Body of pancreas (tissue), 4 donors: ENCODE data around the gene HTR3E. TPM values are rescaled to one million over a fixed set of nuclear protein-coding genes. Genes with fewer than 3 reads are reported as not detected.

ENCODE experiments used
- ATAC-seq: fragments of 150-250 bp; one replicate; pipeline ENCODE4 v1.9.1; 2016
- DNase-seq, 4 donors: peaks; one replicate each; pipeline ENCODE4 v3.0.0-alpha.2; 2019
- H3K27ac ChIP-seq, 4 donors: fragments of 200-600 bp; sonication (generic); 1 replicate in 3 of 4; 2 replicates in 1 of 4; pipeline versions ENCODE4 v1.5.1 to v1.6.1; 2016 to 2019; ENCODE audit warnings: mild to moderate bottlenecking in 1 of 4, mixed read lengths in 1 of 4, moderate library complexity in 1 of 4
- H3K27me3 ChIP-seq, 2 donors: fragments of 200-600 bp; sonication (generic); one replicate each; pipeline ENCODE4 v1.6.0; 2016; ENCODE audit warnings: mild to moderate bottlenecking in 1 of 2
- H3K36me3 ChIP-seq, 2 donors: fragments of 200-600 bp; sonication (generic); replicated peaks in 1 of 2; 2 replicates each; pipeline ENCODE4 v1.5.1; 2016; ENCODE audit warnings: low read depth in 2 of 2; ENCODE audit not compliant: insufficient read depth in 1 of 2
- H3K4me1 ChIP-seq: fragments of 200-600 bp; sonication (generic); one replicate; pipeline ENCODE4 v1.6.0; 2016
- H3K4me3 ChIP-seq, 2 donors: fragments of 200-600 bp; sonication (generic); 1 replicate in 1 of 2; 2 replicates in 1 of 2; pipeline ENCODE4 v1.5.1; 2016 to 2019
- H3K9me3 ChIP-seq, 3 donors: fragments of 200-600 bp; sonication (generic); 1 replicate in 2 of 3; 2 replicates in 1 of 3; pipeline ENCODE4 v1.5.1; 2016
- CTCF ChIP-seq, 7 experiments: fragments of 450-650 bp in 4 of 7; fragments of 200-600 bp in 3 of 7; sonication (generic) in 3 of 7; IDR thresholded peaks; one replicate each; pipeline ENCODE4 v1.5.1; 2016 to 2019; ENCODE audit warnings: antibody characterized with exemption in 7 of 7
- POLR2A ChIP-seq, 3 donors: fragments of 450-650 bp; IDR thresholded peaks; one replicate each; pipeline ENCODE4 v1.6.1; 2016; ENCODE audit warnings: antibody characterized with exemption in 3 of 3, mild to moderate bottlenecking in 2 of 3
- WGBS, 2 donors: methylation state at CpG; one replicate each; pipeline ENCODE4 v1.1.5; 2017; 5-methylcytosine and 5-hydroxymethylcytosine counted together
- intact Hi-C: fragments of 100-400 bp; cut with DNase I; formaldehyde crosslinking; loops from one replicate; pipeline ENCODE4 v1.15.1; 2023
- total RNA-seq, 2 donors: library from RNA; depleted of rRNA; stranded (reverse); fragments of >200 nt; gene quantifications; one replicate each; pipeline ENCODE4 v1.1.0, GENCODE V29; 2016

Gene HTR3E
- total RNA-seq, 2 donors from 2014 or later = not detected

- ATAC-seq = no peak
- 72 to 79% methylated on average over 4 of the region's 4 CpGs for WGBS, 2 donors
- no peaks in the 10 kb centered on the region for H3K4me1 ChIP-seq
Measured at GRCh38 chr3:184073621-184074020, 23.2 kb upstream of the HTR3E start.

GRCh38 chr3:184075901-184076300 is 21.0 kb upstream of the HTR3E start:
- 86 to 92% methylated on average over 6 of the region's 6 CpGs for WGBS, 2 donors
- Histone ChIP-seq H3K36me3 (no peaks in the 10 kb centered on the region), H3K4me1 (no peaks in the 10 kb centered on the region), H3K27me3 (no peaks in the 10 kb centered on the region), H3K9me3 (no peaks in the 10 kb centered on the region), H3K4me3 (no peak overlapping the region), H3K27ac (no peak overlapping the region)
- DNase-seq = no peak
- TF ChIP-seq CTCF (IDR thresholded peaks at IDR 0.05) (no peak), POLR2A (IDR thresholded peaks at IDR 0.05) (no peak)
- intact Hi-C loops = no loop called here
- ATAC-seq = no peak

More at GRCh38 chr3:184073621-184074020, 23.2 kb upstream of the HTR3E start:
- no peaks in the 10 kb centered on the region for H3K27me3 ChIP-seq
- TF ChIP-seq POLR2A (IDR thresholded peaks at IDR 0.05) (no peak), CTCF (IDR thresholded peaks at IDR 0.05) (no peak)
- DNase-seq = no peak
- no peak overlapping the region for H3K27ac ChIP-seq
- H3K36me3 ChIP-seq = no peaks in the 10 kb centered on the region
- no peak overlapping the region for H3K4me3 ChIP-seq
- no peaks in the 10 kb centered on the region for H3K9me3 ChIP-seq
- intact Hi-C loops = no loop called here

GRCh38 chr3:184077881-184078280 is 19.0 kb upstream of the HTR3E start:
- no peaks in the 10 kb centered on the region for H3K36me3 ChIP-seq
- no peak for TF ChIP-seq POLR2A (IDR thresholded peaks at IDR 0.05)
- no peak for TF ChIP-seq CTCF (IDR thresholded peaks at IDR 0.05)
- intact Hi-C loops = no loop called here
- ATAC-seq (no peak), DNase-seq (no peak)
- no peaks in the 10 kb centered on the region for H3K27me3 ChIP-seq
- no peaks in the 10 kb centered on the region for H3K9me3 ChIP-seq
- H3K4me1 ChIP-seq = no peaks in the 10 kb centered on the region
- no peak overlapping the region for H3K4me3 ChIP-seq
- WGBS, 2 donors = 68 to 89% methylated on average over 5 of the region's 5 CpGs
- no peak overlapping the region for H3K27ac ChIP-seq

- Histone ChIP-seq H3K27ac (no peak overlapping the region), H3K9me3 (no peaks in the 10 kb centered on the region), H3K27me3 (no peaks in the 10 kb centered on the region), H3K4me1 (no peaks in the 10 kb centered on the region), H3K36me3 (no peaks in the 10 kb centered on the region), H3K4me3 (no peak overlapping the region)
- intact Hi-C loops = no loop called here
- ATAC-seq (no peak), DNase-seq (no peak)
- TF ChIP-seq CTCF (IDR thresholded peaks at IDR 0.05) = no peak
- no peak for TF ChIP-seq POLR2A (IDR thresholded peaks at IDR 0.05)
- WGBS, 2 donors = 81 to 85% methylated on average over 3 of the region's 3 CpGs
Measured at GRCh38 chr3:184078851-184079250, 18.0 kb upstream of the HTR3E start.

GRCh38 chr3:184081116-184081830 is 15.6 kb upstream of the HTR3E start:
- Histone ChIP-seq H3K27ac (no peak overlapping the region), H3K4me3 (no peak overlapping the region), H3K4me1 (no peaks in the 10 kb centered on the region), H3K36me3 (no peaks in the 10 kb centered on the region), H3K27me3 (no peaks in the 10 kb centered on the region), H3K9me3 (no peaks in the 10 kb centered on the region)
- TF ChIP-seq CTCF (IDR thresholded peaks at IDR 0.05) = no peak
- no peak for TF ChIP-seq POLR2A (IDR thresholded peaks at IDR 0.05)
- DNase-seq (no peak), ATAC-seq (no peak)
- intact Hi-C loops = no loop called here
- 77 to 84% methylated on average over 11 to 15 of the region's 16 CpGs for WGBS, 2 donors
